Raji (cell line): ENCODE data around the gene HIPK3.

Experiments
- POLR2A ChIP-seq: IDR thresholded peaks from 2 replicates; pipeline ENCODE4 v1.6.1; 2011; ENCODE audit warnings: low read depth, low read length, control low read depth; ENCODE audit not compliant: insufficient read depth

HIPK3 gene

DNA sequence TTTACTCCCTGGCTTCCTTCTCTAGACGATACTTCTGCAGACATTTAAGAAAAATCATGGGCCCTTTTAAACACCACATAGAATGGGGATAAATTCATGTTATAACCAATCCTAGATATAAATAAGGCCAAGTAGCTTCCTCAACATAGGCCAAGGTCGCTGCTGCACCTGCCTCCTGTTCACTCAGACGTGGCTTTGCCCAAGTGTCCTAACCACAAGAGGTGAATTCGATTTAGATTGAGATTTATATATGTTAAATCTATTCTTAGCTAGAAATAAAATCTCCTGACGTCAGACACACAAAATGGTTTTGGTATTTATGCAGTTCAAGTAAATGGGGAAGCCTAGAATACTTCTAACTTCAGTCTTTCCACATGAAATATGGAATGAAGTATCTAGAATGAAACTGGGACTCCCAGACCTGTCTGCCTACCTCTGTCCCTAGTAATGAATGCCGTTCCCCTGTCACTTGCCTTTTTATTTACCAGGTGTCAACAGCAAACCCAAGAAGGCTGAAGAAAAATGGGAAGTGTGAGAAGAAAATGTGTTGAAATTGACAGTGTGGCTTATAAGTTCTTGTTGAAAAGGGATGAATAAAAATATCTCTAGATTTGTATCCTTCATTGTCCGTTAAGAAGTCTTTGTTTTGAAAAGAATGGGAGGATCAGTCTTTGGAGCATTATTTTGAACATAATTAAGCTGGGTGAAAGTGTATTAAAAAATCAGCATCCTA lies 131.8 kb downstream of the HIPK3 start:
- TF ChIP-seq POLR2A: no peak

DNA sequence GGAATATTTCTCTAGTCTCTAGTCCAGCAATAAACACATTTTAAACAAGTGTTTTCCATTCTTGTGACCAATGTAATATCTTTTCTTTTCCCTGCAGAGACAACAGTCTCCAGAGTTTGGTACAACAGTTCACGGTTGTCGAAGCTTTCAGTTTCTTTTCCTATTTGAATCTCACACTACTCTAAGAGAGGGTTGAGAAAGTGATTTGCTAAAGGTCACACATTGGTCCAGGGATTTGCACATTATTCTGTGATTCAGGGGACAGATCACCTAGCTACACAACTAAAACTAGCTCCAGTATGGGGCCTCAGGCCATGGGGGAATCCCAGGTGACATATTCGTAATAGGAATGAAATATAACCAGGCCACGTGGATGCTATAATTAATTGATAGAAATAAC lies 132.5 kb downstream of the HIPK3 start:
- TF ChIP-seq POLR2A: no peak

DNA sequence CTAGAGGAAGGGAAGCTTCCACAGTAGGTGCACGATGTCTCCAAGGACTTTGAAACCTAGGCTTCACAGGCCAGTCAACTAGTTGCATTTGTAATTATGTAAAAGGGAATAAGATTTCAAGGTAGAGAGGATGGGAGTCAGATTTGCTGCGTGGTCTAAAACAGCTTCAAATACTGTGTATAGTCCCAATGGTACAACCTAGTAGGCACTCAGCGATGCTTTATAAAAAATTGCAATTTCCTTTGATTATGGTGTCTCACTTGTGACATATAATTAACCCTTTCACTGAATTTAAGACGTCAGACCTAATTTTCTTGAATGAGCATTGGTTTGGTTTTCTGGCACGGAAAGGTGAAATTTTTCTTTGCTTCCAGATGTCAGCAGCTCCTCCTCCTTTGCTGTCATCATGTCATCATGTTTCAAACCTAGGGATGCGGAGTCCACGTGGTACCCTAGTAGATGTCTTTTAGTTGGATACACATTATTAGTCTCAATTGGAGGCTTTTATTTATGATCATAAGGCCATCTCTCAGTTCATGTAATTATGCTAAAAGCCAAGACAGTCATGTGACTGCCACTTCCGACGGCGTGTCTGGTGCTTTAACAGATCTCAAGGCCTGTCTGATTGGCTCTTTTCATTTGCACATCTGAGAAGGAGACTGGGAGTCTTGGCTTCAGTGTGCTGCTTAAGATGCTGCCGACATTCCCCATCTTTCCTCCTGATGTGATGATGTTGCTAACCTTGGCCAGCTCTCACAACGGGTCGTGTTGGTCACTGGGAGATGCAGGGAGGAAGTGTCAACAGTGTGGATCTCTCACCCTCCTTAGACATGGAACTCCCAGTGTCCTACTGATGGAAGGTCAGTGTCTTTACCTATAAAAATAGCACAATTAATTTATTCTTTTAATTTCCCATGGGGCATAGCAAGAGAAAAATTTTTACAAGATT lies 134.0 kb downstream of the HIPK3 start:
- no peak for TF ChIP-seq POLR2A

DNA sequence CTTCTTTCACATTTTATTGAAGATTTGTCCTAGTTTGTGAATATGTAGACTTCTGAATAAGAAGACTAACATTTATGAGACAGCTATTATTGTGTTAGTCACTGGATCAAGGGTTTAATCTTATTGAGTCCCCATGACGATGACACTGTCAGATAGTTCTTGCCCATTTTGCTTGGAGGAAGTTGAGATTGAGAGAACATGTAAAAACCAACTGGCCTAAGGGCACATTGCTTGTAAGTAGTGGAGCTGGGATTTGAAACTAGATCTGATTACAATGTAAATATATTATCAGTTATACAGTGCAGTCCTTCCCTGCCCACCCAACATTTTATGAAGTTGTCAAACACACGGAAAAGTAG lies 134.7 kb downstream of the HIPK3 start:
- no peak for TF ChIP-seq POLR2A

DNA sequence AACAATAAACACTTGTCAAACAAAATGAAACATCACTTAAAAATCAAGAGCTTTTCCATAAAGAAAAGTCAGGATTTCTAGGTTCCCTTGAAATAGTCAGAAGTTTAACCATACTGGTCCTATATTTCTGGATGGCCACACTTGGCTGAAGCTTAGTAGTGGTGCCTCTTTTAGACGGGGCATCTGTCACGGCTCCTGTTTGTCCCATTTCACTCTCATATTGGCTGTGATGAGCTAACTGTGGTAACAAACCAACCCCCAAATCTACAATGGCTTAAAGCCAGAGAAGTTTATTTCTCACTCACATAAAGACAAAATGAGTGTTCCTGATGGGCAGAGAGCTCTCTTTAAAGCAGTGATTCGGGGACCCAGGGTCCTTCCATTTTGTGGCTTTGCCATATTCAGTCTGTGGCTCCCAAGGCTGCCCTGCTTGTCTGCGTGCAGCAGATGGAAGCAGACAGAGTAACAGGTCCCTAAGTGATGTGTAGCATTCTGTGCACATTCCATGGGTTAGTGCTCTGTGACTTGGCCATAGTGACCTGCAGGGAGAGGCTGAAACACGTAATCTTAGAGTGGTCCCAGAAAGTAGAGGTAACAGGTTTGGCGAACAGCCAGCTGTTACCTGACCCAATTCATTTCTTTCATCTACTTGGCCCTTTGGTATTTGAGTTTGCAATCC lies 137.4 kb downstream of the HIPK3 start:
- no peak for TF ChIP-seq POLR2A

DNA sequence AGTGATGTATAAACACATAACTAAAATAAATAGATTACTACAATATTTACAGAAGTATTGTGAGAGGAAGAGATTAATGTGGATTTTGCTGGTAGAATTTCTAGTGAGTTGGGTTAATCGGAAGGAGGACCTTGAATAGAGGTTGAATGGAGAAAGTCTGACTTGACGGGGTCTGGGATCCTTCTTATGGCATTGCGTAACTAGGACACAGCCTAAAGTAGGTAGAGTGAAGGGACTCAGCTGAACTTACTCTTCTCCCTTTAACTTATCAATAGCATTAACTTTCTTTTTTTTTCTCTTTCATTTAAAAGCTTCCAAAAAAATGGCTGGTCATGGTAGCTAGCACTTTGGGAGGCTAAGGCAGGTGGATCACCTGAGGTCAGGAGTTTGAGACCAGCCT lies 139.2 kb downstream of the HIPK3 start:
- no peak for TF ChIP-seq POLR2A

DNA sequence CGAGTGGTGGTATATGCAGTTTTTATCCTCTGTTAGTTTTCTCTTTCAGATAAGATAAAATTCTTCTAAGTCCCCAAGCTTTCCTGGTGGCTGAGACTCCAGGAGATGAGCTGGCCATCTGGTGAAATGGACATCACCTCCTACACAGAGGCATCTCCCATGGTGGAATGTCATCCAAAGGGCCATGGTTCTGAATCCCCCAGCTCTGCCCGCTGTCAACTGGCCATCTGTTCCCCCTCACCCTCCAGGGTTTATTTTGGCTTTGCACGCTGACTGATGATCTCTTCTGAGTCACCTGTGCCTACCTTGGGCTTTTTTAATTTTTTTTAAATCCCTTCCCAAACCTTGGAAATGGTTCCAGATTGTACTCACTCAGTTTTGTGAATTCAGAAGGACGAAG lies 142.2 kb downstream of the HIPK3 start:
- TF ChIP-seq POLR2A: no peak

DNA sequence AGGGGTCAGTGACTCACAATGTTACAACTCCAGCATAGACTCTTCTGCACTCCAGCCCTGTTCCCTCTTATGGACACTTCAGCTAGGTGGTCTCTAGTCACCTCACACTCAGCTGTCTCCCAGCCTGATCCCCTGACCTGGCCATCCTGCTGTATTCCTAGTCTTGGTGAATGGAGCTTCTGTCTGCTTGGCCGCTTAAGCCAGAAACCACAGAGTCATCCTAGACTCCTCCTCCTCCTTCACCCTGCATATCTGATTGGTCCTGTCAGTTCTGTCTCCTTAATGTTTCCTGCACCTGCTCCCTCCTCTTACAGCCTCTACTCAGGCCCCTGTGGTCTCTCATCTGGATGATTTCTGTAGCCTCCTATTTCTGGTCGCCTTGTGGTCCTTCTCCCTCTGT lies 144.9 kb downstream of the HIPK3 start:
- no peak for TF ChIP-seq POLR2A

DNA sequence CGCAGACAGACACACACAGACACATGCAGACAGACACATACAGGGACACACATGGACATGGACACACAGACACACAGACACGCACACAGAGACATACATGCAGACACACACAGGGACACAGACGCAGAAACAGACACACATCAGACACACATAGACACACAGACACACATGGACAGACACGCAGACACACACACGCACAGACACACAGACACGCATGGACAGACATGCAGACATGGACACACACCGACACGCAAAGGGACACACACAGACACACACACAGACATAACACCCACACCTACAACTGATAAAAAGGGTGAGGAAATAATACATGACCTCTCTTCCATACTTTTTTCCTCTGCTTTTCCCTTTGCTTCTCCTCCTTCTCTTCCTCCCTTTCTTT lies 146.2 kb downstream of the HIPK3 start:
- no peak for TF ChIP-seq POLR2A

DNA sequence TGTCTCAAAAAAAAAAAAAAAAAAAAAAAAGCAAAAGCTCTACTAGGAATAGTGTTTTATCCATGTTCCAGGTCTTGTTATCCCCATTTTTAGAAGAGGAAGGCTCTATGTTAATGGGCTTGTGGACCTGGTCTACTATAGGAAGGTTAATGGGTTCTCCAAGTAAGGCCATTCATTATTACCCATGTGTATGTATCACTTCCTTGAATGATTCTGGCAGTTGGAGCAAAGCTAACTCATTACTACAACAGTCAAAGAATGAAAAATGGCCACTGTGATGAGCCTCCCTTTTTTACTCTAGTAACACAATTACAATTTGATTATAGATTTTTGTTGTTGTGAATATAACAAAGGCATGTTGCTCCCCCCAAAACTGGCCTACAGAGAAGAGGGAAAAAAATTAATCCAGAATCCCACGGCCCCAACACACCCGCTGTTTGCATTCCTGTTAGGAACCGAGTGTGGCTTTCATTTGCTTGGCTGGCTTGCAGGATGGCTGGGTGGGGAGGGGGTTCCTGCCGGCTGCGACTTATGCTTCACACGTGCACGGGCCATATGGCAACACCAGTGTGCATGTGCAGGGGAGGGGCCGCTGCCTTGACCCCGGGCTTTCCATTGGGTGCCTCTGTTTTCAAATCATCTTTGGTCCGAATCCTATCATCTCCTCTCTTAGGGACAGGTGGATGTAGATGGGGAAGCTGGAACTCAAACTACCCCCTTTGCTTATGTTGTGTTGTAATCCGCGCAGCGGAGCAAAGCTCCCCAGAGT lies 148.8 kb downstream of the HIPK3 start:
- no peak for TF ChIP-seq POLR2A
